ENCODE data around the gene CEACAM5.

- no peak for TF ChIP-seq CTCF (IDR thresholded peaks at IDR 0.05; ENCODE audit: low read depth, low read length)
- no peak for TF ChIP-seq POLR2A (IDR thresholded peaks at IDR 0.05; ENCODE audit: extremely low read depth, insufficient read length)
Measured at GRCh38 chr19:41708481-41708880, at the start of gene CEACAM5.
